ENCODE data around the gene GRAP2. TPM values are rescaled to one million over a fixed set of nuclear protein-coding genes. Genes with fewer than 3 reads are reported as not detected.

Gene GRAP2
- total and polyA plus RNA-seq, 10 of the 15 experiments (the other 5 are each of a cell fraction or from before 2014, with no cell fraction given) = 3.3 to 79.1 (median 59.6) TPM

GRCh38 chr22:39995393-39996252 lies 94.7 kb downstream of the GRAP2 start:
- ATAC-seq (no peak), DNase-seq (ENCODE audit: low read depth, low spot score) (no peak), FAIRE-seq (no peak)
- Histone ChIP-seq H3K4me1 (ENCODE audit: control insufficient read depth, insufficient read depth, low read length) (no peaks in the 10 kb centered on the region), H3K36me3 (ENCODE audit: control insufficient read depth in 2 of 2, insufficient read depth in 2 of 2, low read length in 1 of 2) (no peaks in the 10 kb centered on the region), H3K9ac (ENCODE audit: control insufficient read depth, insufficient read depth, low read length) (no peak overlapping the region), H3K79me2 (ENCODE audit: control insufficient read depth, insufficient read depth, low read length) (no peaks in the 10 kb centered on the region), H4K20me1 (ENCODE audit: control insufficient read depth, insufficient read depth) (no peaks in the 10 kb centered on the region), H3K4me2 (ENCODE audit: control insufficient read depth, insufficient read depth) (no peak overlapping the region), H3K27me3 (replicated peaks in 1 of 2; ENCODE audit: control insufficient read depth in 2 of 2, insufficient read depth in 2 of 2, low read length in 1 of 2) (peaks cover 3 to 9% of the 10 kb centered on the region in 2 experiments), H3K4me3 (no peak overlapping the region), H2AFZ (ENCODE audit: control insufficient read depth, low read depth, low read length) (no peak overlapping the region), H3K27ac (ENCODE audit: control insufficient read depth, insufficient read depth) (no peak overlapping the region), H3K9me3 (replicated peaks; ENCODE audit: control insufficient read depth, insufficient read depth, low read length) (no peaks in the 10 kb centered on the region)
- in situ Hi-C loops (cut with MboI) = no loop called here
- 78% methylated on average over 35 of the region's 35 CpGs for WGBS (ENCODE audit: insufficient coverage, insufficient replicate concordance, low lambda C conversion rate, missing lambda C conversion rate)
- ChIA-PET SMC1A (ENCODE audit: uncharacterized antibody, unreplicated experiment) (no interaction called here), RAD21 (ENCODE audit: unreplicated experiment) (no interaction called here), CTCF (interaction anchor here (0.6 to 1.3 kb wide), 2 partner anchors 95 to 477 kb away, joined by 3 read pairs; no protein-coding TSS in a partner anchor), POLR2A (no interaction called here)
- intact Hi-C loops (cut with micrococcal nuclease; ENCODE audit: unreplicated experiment) = no loop called here
- no peak for TF ChIP-seq SP1 (IDR thresholded peaks at IDR 0.05; ENCODE audit: low read depth, low read length)
- TF ChIP-seq, protein P1, sequence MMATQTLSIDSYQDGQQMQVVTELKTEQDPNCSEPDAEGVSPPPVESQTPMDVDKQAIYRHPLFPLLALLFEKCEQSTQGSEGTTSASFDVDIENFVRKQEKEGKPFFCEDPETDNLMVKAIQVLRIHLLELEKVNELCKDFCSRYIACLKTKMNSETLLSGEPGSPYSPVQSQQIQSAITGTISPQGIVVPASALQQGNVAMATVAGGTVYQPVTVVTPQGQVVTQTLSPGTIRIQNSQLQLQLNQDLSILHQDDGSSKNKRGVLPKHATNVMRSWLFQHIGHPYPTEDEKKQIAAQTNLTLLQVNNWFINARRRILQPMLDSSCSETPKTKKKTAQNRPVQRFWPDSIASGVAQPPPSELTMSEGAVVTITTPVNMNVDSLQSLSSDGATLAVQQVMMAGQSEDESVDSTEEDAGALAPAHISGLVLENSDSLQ (IDR thresholded peaks at IDR 0.05) = no peak
- TF ChIP-seq MYB (IDR thresholded peaks at IDR 0.05; ENCODE audit: borderline replicate concordance, low read depth, low read length) = no peak
- TF ChIP-seq, protein P2, sequence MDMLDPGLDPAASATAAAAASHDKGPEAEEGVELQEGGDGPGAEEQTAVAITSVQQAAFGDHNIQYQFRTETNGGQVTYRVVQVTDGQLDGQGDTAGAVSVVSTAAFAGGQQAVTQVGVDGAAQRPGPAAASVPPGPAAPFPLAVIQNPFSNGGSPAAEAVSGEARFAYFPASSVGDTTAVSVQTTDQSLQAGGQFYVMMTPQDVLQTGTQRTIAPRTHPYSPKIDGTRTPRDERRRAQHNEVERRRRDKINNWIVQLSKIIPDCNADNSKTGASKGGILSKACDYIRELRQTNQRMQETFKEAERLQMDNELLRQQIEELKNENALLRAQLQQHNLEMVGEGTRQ (IDR thresholded peaks at IDR 0.05; ENCODE audit: borderline replicate concordance, low read depth, low read length) = no peak
- TF ChIP-seq GABPA (IDR thresholded peaks at IDR 0.05; ENCODE audit: low read depth) = no peak
- TF ChIP-seq KAT2A (conservative IDR thresholded peaks at IDR 0.05; ENCODE audit: control insufficient read depth, low read depth, low read length) = no peak
- no peak for TF ChIP-seq HCFC1 (IDR thresholded peaks at IDR 0.05; ENCODE audit: low read length)
- TF ChIP-seq ATF2 (IDR thresholded peaks at IDR 0.05; ENCODE audit: low read length) = no peak
- no peak for TF ChIP-seq STAT3 (IDR thresholded peaks at IDR 0.05; ENCODE audit: low read depth, low read length)
- no peak for TF ChIP-seq STAT1 (conservative IDR thresholded peaks at IDR 0.05)
- no peak for TF ChIP-seq ZBTB11 (CRISPR knock-in tag; IDR thresholded peaks at IDR 0.05)
- TF ChIP-seq, protein P3, sequence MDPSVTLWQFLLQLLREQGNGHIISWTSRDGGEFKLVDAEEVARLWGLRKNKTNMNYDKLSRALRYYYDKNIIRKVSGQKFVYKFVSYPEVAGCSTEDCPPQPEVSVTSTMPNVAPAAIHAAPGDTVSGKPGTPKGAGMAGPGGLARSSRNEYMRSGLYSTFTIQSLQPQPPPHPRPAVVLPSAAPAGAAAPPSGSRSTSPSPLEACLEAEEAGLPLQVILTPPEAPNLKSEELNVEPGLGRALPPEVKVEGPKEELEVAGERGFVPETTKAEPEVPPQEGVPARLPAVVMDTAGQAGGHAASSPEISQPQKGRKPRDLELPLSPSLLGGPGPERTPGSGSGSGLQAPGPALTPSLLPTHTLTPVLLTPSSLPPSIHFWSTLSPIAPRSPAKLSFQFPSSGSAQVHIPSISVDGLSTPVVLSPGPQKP (IDR thresholded peaks at IDR 0.05; ENCODE audit: low read depth, low read length) = no peak
- no peak for TF ChIP-seq MXI1 (IDR thresholded peaks at IDR 0.05; ENCODE audit: low read depth, low read length)
- no peak for TF ChIP-seq SIN3A (IDR thresholded peaks at IDR 0.05; ENCODE audit: low read depth, low read length)
- no TSS peak for BruUV-seq (replicated peaks)
